Activated CD4-positive, alpha-beta T cell treated with anti-CD3 and anti-CD28 coated beads for 24 hours (primary cell): ENCODE measurements around the gene PRKCD.
"Not testable (repeated sequence)": the region's sequence is repeated elsewhere in the genome, so short reads cannot be mapped to it uniquely, and the experiment has no call there.

ENCODE experiments used
- DNase-seq, 2 donors: peaks; one replicate each; pipeline ENCODE4 v3.0.0-alpha.2; 2020; ENCODE audit warnings: low read depth in 2 of 2

Gene PRKCD

GRCh38 chr3:53139906-53140846, 20.8 kb upstream of the PRKCD start:
- no peak for DNase-seq

- no peak for DNase-seq
Measured at GRCh38 chr3:53140847-53141845, 19.9 kb upstream of the PRKCD start.

GRCh38 chr3:53142986-53143385, 18.0 kb upstream of the PRKCD start:
- no peak for DNase-seq

GRCh38 chr3:53144446-53144845, 16.6 kb upstream of the PRKCD start:
- no peak for DNase-seq

- no peak for DNase-seq
Measured at GRCh38 chr3:53144862-53145712, 15.9 kb upstream of the PRKCD start.

- DNase-seq: no peak
Measured at GRCh38 chr3:53145713-53146080, 15.3 kb upstream of the PRKCD start.

- DNase-seq: no peak
Measured at GRCh38 chr3:53146319-53146891, 14.6 kb upstream of the PRKCD start.

GRCh38 chr3:53147151-53147902, 13.7 kb upstream of the PRKCD start:
- no peak for DNase-seq

- no peak for DNase-seq
Measured at GRCh38 chr3:53147903-53148400, 13.1 kb upstream of the PRKCD start.

- DNase-seq: no peak
Measured at GRCh38 chr3:53149006-53149690, 11.9 kb upstream of the PRKCD start.

- no peak for DNase-seq
Measured at GRCh38 chr3:53149699-53150098, 11.3 kb upstream of the PRKCD start.

GRCh38 chr3:53150247-53151085, 10.5 kb upstream of the PRKCD start:
- no peak for DNase-seq

GRCh38 chr3:53151086-53151438, 9.9 kb upstream of the PRKCD start:
- not testable (repeated sequence) for DNase-seq

GRCh38 chr3:53151465-53151864, 9.5 kb upstream of the PRKCD start:
- DNase-seq: no peak

- DNase-seq: no peak
Measured at GRCh38 chr3:53151870-53152660, 8.9 kb upstream of the PRKCD start.

GRCh38 chr3:53153264-53153823, 7.7 kb upstream of the PRKCD start:
- no peak for DNase-seq

- DNase-seq: no peak
Measured at GRCh38 chr3:53153980-53154379, 7.0 kb upstream of the PRKCD start.

GRCh38 chr3:53154881-53155285, 6.1 kb upstream of the PRKCD start:
- no peak for DNase-seq
